GM19452 (cell line): Measurements from ENCODE around the gene MRPS33.
A peak's percentile ranks its signal among the peaks of the same experiment; 100 is the strongest.
"Not testable (repeated sequence)": the region's sequence is repeated elsewhere in the genome, so short reads cannot be mapped to it uniquely, and the experiment has no call there.

ENCODE experiments used
- ATAC-seq: cut with Tn5 transposase; IDR thresholded peaks from one replicate; pipeline ENCODE4 v1.9.1; 2021; ENCODE audit not compliant: unreplicated experiment

Gene MRPS33

DNA sequence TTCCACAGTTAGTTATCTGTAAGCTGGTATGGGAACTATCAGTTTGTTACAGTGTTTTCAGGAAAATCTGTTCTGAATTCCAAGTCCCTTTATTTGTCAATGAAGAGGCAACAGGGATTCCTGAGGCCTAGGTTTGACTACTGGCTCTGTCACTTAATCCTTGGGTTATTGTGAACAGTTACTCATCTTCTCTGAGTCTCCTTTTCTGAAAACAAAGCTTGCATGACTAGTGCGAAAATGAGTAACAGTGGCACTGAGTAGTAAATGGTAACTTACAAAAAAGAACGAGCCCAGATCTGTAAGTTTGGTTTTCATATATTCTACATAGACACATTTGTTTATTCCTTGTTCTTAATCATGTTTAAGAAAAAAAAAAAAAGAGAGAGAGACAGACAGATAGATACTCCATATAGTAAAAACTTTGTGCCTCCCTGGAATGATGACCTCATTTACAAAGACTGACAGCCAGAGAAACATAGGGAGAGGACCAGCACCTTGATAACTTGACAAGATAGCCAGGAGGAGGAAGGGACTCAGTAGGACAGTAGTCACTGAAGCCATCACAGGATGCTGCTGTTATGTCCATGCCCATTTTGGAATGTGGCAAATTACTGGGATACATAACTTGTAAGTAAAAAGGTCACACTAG, 1.9 kb downstream of the MRPS33 start:
- no peak for ATAC-seq

DNA sequence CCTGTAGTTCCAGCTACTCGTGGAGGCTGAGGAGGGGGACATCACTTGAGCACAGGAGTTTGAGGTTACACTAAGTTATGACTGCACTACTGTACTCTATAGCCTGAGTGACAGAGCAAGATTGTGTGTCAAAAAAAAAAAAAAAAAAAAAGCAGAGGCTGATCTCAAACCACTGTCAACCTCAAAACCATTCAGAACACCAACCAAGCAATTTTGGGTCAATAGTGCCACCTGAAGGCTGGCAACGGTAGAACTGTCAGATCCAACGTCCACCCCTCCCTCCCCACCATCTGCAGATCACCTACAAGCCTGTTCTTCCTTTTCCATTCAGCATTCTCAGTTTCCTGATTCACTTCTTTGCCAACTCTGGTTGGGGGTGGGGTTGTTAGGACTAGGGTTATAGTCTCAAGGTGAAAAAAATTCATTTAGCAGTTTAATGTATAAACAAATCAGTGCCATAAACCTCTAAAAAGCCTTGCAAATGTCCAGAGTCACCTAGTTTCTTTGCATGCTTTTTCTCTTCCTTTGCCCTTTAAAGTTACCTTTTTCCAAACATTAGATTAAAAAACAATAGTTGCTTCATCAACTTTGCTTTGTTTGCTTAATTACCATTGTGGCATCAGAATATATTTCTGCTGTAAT, 2.6 kb downstream of the MRPS33 start:
- peak; percentile 40 for ATAC-seq

DNA sequence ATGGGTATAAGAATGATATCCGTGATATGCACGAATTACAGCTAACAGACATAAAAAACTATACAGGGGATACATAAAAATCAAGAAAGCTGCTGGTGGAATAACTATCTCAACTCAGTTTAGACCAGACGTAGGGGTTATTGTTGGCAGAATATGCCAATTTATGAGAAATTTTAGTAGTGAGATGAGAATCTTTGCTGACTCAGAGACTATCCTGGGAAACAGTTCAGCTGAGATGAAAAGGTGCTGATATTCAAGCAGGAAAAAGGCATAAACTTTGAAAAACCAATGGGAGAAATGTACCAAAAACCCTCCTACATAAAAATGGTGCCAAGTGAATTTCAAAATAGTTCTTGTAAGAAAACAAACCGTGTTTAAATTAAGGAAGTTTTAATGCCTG, 3.3 kb downstream of the MRPS33 start:
- no peak for ATAC-seq

DNA sequence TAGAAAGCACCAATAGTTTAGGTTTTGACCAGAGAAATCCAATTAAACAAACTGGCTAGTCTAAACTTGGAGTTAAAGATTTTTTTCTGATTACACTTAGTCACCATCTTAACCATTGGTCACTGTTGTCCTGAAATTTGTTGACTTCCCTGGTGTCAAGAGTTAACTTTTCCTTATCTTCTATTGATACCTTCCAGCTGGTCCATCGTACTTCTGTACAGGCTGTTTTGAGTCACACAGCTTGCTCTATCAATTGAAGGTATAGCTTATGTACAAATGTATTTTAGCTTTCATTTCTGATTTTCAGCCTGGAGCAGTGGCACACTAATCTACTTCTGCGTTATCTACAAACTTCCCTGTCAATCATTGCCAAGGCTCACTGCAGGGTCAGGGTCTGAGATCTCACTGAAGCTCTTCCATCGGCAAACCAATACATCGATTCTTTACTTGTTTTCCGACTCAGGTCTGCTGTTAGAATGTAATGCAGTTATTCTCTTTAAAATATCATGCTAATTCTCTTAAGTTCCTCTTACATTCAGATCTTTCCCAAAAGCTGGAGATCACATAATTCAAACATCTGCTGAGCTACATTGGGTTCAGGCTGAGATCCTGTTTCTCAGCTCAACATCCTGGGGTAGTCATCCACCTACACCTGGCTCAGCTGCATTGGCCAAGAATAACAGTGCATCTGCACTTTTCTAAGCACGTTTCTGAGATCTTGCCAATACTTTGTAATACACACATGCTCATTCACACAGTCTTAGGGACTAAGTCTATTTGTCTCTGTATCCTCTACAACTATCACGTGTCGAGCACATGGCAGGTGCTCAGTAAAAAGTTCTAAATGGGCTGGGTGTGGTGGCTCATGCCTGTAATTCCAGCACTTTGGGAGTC, 11.3 kb downstream of the MRPS33 start:
- ATAC-seq: no peak

DNA sequence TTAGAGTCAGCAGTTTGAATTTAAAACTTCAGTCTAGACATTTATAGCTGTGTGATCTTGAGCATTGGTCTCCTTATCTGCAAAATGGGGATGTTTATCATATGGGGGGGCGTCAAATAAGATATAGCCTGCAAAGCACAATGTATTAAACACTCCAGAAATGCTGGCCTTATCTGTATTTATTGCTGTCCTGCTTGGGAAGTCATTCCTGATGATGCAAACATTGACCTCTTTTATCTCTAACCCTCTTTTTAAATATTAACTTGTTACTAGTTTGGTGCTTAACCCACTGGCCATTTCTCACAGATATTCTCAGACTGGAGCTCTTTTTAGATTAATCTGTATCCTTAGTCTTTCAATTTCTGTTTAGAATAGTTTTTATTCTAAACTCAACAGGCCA, 13.2 kb downstream of the MRPS33 start:
- ATAC-seq: no peak

DNA sequence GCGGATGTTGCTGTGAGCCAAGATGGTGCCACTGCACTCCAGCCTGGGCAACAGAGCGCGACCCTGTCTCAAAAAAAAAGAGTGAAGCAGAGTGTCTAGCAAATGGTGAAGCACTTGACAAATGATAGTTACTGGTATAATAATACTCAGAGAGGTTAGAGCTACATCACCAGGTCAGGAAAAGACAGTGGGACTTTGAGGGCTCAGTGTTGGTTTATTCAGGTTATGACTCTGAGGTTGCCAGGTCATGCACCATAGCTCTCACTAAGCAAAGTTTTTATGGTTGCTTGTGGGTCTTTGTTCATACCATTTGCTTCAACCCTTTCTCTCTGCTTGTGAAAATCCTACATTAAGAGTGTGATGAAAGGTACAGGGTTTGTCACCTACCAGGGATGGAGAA, 13.6 kb downstream of the MRPS33 start:
- no peak for ATAC-seq

DNA sequence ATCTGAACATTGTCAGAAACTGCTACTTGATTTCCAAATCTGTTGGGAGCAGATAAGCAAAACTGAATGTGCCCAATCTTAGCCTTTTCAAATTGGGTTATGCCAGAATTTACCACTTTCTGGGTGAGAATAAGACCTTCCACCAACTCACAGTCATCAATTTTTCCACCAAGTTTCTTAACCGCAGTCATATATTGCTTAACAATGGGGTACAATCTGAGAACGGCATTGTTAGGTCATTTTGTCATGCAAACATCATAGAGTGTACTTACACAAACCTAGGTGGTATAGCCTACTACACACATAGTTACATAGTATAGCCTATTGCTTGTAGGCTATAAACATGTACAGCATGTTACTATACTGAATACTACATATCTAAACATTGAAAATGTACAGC, 16.0 kb downstream of the MRPS33 start:
- no peak for ATAC-seq

DNA sequence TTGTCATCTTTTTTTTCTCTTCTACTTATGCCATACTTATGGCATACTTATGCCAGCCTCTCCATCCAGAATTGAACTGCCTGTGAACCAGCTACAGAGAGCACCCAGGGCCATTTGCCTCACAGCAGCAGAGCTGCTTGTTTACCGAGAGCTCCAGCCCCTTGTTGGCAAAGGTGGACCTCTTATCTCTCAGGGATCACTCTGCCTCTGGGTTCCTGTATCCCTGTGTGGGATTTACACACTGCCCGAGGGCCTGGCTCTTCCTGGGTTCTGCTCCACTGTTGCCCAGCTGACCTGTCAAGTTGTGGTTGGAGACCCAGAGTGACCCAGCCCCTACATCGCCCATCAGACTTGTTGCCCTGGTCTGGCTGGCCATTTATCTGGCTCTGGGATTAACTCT, 22.3 kb downstream of the MRPS33 start:
- ATAC-seq: no peak

DNA sequence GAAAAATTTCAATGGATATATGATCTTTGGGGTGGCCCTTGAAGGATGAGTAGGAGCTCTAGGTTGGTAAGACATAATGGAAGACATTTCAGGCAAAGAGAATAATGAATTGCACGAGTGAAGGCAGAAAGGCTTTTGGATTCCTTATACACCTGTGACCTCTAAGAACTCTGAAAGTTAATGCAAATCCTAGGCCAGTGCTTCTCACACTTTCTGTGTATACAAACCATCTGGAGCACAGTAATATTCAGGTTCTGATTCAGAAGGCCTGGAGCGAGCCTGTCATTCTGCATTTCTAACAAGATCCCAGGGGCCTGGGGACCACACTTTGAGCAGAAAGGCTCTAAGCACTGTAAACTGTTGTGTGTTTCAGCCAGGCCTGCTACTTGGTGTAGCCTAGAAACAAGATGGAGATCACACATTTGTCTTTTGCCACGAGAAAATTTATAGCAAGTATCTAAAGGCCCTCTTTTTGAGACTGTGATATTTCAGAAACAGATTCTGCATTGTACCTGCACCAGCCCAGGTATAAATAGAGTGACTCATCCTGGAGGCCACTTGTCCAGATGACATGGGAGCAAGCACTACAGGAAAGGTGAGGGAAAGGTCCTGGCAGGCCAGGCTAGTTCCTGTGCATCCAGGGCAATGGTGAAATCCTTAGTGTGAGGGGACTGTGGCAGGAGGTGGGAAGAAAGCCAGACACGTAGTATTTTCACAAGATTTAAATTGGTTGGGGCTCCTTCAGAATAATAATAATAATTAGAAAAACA, 24.4 kb downstream of the MRPS33 start:
- ATAC-seq: no peak

DNA sequence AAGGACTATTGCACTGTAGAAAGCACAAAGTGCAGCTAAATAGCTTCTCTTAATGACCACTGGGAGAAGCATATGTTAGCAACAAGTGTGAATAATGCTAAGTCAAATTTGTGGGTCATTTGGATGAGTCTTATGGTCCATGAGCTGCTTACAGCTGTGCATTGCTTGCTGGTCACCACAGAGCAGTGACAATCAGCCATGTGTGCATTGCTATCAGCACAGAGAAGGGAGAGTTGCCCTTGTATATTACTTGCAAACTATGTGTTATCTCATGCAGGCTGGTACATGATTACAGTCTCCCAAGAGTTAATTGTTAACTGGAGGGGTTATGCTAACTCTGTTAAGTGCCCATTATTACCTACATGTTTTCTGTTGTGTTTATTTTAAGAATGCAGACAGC, 25.7 kb downstream of the MRPS33 start:
- ATAC-seq: peak; percentile 68

DNA sequence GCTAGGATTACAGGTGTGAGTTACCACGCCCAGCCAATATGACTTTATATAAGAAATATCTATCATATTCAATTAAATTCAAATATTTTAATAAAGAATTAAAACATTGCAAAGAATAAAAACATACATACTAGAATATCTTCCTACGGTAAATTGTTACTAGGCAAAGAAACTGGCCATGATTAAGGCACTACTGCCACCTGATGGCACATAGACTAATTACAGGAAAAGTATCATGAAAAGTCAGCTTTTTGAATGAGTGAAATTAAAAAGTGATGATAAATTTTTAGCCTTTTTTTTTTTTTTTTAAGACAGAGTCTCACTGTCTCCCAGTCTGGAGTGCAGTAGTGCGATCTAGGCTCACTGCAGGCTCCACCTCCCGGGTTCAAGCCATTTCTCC, 30.9 kb downstream of the MRPS33 start:
- ATAC-seq: no peak

DNA sequence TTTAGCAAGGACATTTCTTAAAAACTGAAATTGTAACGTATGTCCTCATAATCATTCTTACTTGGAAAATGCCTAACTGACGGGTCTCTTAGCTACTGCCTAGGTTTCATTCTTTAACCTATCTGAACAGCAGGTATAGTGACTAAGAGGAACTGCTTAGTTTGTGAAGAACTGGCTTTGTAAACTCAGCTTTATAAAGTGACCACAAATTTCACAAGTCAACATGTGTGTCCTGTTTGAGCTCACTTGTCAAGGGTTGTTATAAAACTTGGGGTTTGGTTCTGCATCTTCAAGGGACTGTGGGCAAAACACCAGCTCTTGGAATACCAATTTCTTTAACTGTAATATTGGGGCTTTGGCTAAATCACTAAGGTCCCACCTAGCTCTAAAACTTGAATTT, 32.2 kb downstream of the MRPS33 start:
- no peak for ATAC-seq

DNA sequence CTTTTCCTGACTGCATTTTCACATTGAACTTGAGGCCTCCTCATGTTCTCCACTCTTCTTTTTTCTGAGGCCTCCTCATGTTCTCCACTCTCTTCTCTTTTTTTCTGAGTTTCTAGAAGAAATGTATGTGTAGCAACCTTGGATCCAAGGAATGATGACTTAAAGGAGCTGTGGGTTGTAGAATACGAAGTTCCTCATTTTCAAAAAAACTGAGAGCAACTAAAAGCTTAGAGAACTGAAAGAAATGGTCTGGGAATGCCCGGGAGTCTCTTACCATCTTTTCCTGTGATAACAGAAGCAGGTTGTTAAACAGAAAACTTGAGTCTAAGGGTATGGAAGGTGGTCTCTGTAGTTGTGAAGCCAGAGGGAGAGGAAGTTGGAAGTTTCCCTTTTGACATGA, 32.8 kb downstream of the MRPS33 start:
- no peak for ATAC-seq

DNA sequence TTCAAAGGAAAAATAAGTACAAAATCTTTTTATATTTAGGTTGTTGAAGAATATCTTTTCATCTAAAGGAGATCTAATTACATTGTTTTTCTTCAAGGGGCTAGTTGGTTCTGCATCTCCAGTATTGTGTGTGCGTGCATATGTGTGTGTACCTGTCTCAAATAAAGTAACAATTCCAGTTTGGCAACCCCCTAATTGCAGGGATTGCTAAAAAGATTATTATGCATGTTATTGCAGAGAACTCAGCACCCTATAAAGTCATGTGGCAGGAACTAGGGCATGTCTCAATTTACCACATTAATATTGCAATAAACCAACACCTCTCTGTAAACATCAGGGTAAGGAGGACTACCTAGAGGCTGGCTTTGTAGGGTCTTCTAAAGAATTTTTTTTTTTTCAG, 37.0 kb downstream of the MRPS33 start:
- ATAC-seq: no peak

DNA sequence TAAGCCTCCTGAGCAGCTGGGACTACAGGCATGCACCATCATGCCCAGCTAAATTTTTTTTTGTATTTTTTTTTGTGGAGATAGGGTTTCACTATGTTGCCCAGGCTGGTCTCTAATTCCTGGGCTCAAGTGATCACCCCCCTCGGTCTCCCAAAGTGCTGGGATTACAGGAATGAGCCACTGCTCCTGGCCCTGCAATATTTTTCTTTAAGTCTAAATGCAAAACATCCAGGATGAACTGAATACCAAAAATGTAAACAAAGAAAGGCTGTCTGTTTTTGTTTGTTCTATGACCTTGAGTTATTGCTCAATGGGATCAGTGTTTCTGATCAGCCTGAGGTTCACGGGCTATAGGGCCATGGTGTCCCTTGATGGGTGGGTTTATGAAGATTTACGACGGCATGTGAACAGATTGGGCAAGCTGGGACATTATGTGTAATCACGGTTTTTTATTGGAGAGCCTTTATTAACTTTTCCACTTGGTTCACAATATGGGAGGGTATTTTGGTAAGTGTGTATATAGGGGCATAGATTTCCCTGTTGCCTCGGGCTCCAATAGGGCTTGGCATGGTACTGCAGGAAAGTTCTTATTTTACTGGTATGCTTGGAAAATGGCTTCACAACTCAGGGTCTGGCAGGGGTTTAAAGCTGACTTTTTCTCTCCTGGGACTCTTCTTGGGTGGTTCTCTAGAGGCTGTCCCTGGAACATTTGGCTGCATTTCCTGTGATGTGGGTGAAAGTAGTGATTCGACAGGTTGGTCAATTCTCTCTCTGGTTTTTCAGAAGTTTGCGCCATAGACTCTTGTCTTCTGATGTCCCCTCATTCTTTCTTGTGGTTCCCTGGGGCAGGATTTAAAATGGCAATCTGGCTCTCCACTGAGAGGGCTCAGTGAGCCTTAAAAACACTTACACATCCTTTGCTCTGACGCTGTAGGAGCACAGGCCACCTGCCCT, 41.6 kb downstream of the MRPS33 start:
- ATAC-seq: no peak

DNA sequence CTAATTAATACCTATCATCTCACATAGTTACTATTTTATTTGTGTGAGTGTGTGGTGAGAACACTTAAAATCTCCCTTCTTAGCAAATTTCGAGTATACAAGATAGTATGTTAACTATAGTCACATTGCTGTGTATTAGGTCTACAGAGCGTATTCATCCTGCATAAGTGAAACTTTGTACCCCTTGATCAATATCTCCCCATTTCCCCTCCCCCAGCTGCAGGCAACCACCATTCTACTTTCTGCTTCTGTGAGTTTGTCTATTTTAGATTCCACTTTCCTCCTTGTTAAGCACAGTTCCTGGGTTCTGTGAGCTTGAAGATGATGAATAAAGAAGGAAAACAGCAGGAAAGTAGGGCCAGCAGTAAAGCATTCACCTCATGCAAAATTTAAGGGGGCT, 42.4 kb downstream of the MRPS33 start:
- ATAC-seq: no peak

DNA sequence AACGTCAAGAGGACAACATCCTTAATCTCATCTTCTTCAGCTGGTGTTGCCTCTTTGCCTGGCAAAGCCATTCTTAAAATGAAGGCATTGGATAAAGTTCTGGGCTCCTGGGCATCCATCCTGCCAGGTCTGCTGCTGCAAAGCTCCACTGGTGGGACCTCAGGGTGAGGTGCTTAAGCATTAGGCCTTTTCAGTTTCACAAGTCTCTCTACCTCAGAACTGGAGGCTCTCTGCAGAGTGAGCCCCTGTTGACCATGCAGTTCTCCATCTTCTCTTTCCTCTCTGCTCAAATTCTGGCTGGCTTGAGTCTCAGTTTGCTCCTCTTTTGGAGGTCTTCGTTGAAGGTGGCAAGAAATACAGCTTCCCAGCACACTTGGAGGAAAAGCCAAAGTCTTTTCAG, 47.3 kb downstream of the MRPS33 start:
- ATAC-seq: no peak

DNA sequence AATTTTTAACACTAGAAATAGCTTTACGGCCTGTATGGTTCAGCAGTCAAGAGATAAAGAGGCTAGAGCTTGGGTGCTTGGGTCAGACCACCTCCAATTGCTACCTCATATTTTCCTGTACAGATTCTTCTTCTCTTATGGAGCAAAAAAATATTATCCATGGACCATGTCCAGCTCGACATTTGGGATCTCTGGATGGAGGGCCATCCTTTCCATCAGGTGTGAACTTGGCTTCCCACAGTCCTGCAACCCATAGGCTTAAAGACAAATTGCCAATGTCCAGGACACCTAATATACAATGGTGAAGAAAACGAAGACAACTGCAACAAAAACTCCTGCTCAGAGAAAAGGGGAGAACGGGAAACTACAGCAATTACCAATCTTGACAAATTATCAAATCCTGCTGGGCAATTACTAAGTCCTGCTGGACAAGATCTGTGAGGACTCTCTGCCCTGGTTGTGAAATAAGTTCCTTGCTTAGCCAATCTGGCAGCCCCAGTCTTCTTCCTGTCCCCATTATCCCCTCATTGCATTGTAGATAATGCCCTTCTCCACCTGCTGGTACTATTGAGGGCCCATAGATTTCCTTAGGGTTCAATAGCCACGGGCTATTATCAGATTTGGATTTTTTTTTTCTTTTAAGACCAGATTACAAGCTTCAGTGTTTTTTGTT, 48.1 kb downstream of the MRPS33 start:
- ATAC-seq: no peak

DNA sequence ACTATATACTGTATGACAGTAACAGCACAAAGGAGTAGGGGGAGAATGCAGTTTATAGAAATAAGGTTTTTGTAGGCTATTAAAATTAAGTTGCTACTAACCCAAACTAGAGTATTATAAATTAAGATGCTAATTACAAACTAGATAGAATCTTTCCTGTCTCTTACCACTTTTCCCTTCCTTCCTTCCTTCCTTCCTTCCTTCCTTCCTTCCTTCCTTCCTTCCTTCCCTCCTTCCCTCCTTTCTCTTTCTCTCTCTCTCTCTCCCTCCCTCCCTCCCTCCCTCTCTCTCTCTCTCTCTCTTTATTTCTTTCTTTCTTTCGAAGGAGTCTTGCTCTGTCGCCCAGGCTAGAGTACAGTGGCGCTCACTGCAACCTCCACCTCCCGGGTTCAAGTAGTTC, 53.6 kb downstream of the MRPS33 start:
- ATAC-seq: no peak

DNA sequence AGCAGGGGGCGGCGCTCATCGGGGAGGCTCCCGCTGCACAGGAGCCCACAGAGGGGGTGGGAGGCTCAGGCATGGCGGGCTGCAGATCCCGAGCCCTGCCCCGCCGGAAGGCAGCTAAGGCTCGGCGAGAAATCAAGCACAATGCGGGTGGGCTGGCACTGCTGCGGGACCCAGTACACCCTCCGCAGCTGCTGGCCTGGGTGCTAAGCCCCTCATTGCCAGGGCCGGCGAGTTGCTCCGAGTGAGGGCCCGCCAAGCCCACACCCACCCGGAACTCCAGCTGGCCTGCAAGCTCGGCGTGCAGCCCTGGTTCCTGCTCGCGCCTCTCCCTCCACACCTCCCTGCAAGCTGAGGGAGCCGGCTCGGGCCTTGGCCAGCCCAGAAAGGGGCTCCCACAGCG, 57.8 kb downstream of the MRPS33 start:
- not testable (repeated sequence) for ATAC-seq
